NCI-H1694 treated with DMSO at 0.1 percent for 48 hours (cell line): Measurements from ENCODE around the gene TMA16.

ENCODE experiments used
- DNase-seq: peaks from one replicate; lab custom pipeline; 2025; lab: John Stamatoyannopoulos, UW

The TMA16 gene

GRCh38 chr4:163563592-163563991 is 69.1 kb downstream of the TMA16 start:
- DNase-seq = no peak

DNA sequence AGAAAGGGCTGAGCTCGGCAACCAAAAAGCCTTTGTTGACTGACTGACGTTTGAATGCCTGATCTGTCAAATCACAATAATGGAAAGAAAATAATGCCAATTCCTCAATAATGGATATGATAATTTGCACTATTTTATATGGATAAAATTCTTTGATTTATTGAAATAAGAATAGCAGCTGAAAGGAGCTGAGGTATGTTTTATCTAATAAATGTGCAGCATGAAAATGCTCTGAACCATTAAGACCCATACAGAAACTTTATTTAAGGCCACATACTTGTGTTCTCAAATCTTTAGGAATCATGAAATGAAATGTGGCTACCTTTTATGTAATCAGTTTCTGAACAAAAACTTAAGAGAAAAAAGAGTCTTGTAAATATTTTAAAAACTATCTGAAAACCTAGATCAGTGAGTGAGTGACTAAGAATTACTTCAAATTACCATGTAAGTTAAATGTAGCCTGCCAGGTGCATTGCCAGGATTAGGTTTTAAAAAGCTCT is 69.8 kb downstream of the TMA16 start:
- DNase-seq = no peak

DNA sequence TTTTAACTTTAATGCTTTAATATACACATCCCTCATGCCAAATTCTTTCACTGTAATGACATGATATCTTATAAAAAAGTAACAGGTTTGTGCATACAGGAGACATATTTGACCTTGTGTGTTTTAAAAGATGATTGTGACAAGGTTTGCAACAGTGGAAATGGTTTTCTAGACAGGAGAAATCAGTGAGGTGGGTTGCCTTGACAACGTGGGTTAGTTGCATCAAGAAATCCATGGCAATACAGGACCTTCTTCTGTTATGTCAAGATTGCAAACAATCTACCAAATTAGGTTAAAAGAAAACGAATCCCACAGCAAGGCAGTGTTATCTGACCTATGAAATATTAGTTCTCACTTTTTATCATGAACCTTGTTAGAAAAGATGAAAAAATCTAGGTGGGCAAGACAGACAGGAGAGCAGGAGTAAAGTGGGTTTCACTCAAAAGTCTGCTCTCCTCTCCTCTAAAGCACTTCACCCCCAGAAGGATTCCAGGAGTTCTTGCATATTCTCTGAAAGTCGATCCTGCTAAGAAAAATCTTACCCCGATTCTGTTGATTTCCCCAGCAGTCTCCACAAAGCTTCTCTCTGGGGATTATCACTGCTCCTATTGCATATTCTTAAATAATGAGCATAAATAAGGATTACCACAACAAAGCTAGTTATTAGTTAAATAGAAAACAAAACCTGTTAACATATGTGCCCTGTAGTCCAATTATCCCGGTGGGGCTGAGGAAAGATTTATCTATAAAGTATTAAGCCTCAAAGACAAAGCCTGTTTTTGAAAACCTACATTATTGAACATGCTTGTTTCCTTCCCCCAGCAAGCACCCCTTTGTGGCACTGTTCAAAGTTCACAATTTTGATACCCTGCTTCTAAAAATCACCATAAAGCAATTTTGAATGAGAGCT is 71.0 kb downstream of the TMA16 start:
- DNase-seq = no peak

DNA sequence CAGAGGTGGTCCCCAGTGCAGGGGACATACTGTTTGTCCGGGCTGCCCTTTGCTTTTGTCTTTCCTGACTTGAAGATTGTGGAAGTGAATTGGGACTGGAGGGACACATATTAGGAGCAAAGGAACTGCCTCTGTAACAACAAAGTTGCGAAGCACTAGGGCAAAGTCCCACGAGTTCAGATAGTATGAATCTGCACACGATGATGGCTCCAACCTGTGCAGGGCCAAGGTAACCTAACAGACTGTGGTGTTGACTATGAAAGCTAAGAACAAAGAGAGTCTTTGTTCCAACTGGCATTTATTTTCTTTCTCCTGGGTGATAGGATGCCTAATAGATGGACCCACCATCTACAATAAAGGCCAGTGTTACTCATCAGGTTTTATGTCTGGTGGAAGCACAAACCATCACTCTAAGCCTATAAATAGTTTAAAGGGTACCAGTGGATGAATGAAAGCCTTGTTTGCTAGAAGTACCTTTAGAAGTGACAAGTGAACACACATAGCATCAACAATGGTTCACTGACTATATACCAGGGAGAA is 71.8 kb downstream of the TMA16 start:
- DNase-seq = no peak

- no peak for DNase-seq
Observed at GRCh38 chr4:163568843-163569242, 74.4 kb downstream of the TMA16 start.
